Spleen (tissue), 11 donors: ENCODE measurements around the gene UPK3A. TPM values are rescaled to one million over a fixed set of nuclear protein-coding genes. Genes with fewer than 3 reads are reported as not detected.
"Not testable (repeated sequence)": the region's sequence is repeated elsewhere in the genome, so short reads cannot be mapped to it uniquely, and the experiment has no call there.

Experiments used
- DNase-seq: peaks from one replicate; pipeline ENCODE4 v3.0.0-alpha.2; 2020
- H3K27ac ChIP-seq, 8 donors: fragments of 200-600 bp; sonication (generic) in 7 of 8; 1 replicate in 4 of 8; 2 replicates in 4 of 8; pipeline versions ENCODE4 v1.5.0 to v1.8.0; 2016 to 2021; ENCODE audit warnings: inconsistent platforms in 4 of 8, mild to moderate bottlenecking in 4 of 8, moderate library complexity in 1 of 8
- H3K27me3 ChIP-seq, 7 donors: fragments of 200-600 bp; sonication (generic) in 6 of 7; replicated peaks in 1 of 7; 1 replicate in 4 of 7; 2 replicates in 3 of 7; pipeline versions ENCODE4 v1.5.0 to v1.8.0; 2016 to 2021; ENCODE audit warnings: inconsistent platforms in 3 of 7, mild to moderate bottlenecking in 1 of 7
- H3K36me3 ChIP-seq, 6 donors: fragments of 200-600 bp; sonication (generic) in 5 of 6; 1 replicate in 4 of 6; 2 replicates in 2 of 6; pipeline versions ENCODE4 v1.5.0 to v1.8.0; 2016 to 2021; ENCODE audit warnings: inconsistent platforms in 2 of 6
- H3K4me1 ChIP-seq, 6 donors: fragments of 200-600 bp; sonication (generic) in 5 of 6; 1 replicate in 3 of 6; 2 replicates in 3 of 6; pipeline versions ENCODE4 v1.5.0 to v1.8.0; 2016 to 2021; ENCODE audit warnings: inconsistent platforms in 3 of 6
- H3K4me3 ChIP-seq, 8 donors: fragments of 200-600 bp; sonication (generic) in 7 of 8; 1 replicate in 4 of 8; 2 replicates in 4 of 8; pipeline versions ENCODE4 v1.5.0 to v1.8.0; 2016 to 2021; ENCODE audit warnings: inconsistent platforms in 4 of 8, mild to moderate bottlenecking in 4 of 8, moderate library complexity in 2 of 8
- H3K9me3 ChIP-seq, 8 donors: fragments of 200-600 bp; sonication (generic) in 7 of 8; 1 replicate in 4 of 8; 2 replicates in 4 of 8; pipeline versions ENCODE4 v1.5.0 to v1.8.0; 2016 to 2021; ENCODE audit warnings: inconsistent platforms in 4 of 8
- CTCF ChIP-seq, 11 experiments: fragments of 200-600 bp in 7 of 11; fragments of 450-650 bp in 4 of 11; sonication (generic) in 4 of 11; IDR thresholded peaks in 8 of 11; conservative IDR thresholded peaks in 3 of 11; 1 replicate in 7 of 11; 2 replicates in 4 of 11; pipeline versions ENCODE4 v1.4.0 to v1.8.0; 2016 to 2021; ENCODE audit warnings: antibody characterized with exemption in 11 of 11, inconsistent platforms in 4 of 11, mild to moderate bottlenecking in 1 of 11
- POLR2A ChIP-seq, 3 donors: fragments of 450-650 bp; IDR thresholded peaks; one replicate each; pipeline ENCODE4 v1.5.1; 2017; ENCODE audit warnings: antibody characterized with exemption in 3 of 3, mild to moderate bottlenecking in 1 of 3
- POLR2AphosphoS5 ChIP-seq, 3 donors: sonication (generic); formaldehyde crosslinking; IDR thresholded peaks; one replicate each; pipeline ENCODE4 v1.5.1; 2017; ENCODE audit warnings: antibody characterized with exemption in 3 of 3
- WGBS, 5 donors: extraction: QIAGEN DNeasy Blood & Tissue Kit in 3 of 5; methylation state at CpG; one replicate each; pipeline versions ENCODE4 v1.1.5 to v1.1.7; 2013 to 2018; 5-methylcytosine and 5-hydroxymethylcytosine counted together
- intact Hi-C: fragments of 100-400 bp; cut with DNase I; formaldehyde crosslinking; loops from one replicate; pipeline ENCODE4 v1.15.0; 2023; ENCODE audit warnings: low total_unique reads
- polyA plus RNA-seq, 3 donors: library from polyadenylated mRNA; stranded (reverse); fragments of 200-250 nt; gene quantifications; one replicate each; pipeline ENCODE4 v1.2.1, GENCODE V29; 2013
- total RNA-seq, 7 donors: library from RNA; depleted of rRNA in 3 of 7; stranded (reverse); fragments of >200 nt in 3 of 7; fragmentation: NEBNext Ultra II Directional in 4 of 7; extraction: Animal tissue kit (Norgen Biotek cat#: 25700) in 4 of 7; gene quantifications; one replicate each; pipeline versions ENCODE4 v1.1.0 to v1.2.1, GENCODE V29; 2016 to 2021
- donor health status: healthy with polysubstance abuse.
- donor health status: DM: no; HTN: no; CAD: no; lungs with moderate emphysema.
- donor health status: DM: no; HTN: no; CAD: no.
- donor health status: Bipolar disorder and iron deficiency.
- donor health status: healthy.
- donor health status: DM: no; HTN: no; CAD: no.
- donor health status: DM: yes; HTN: yes; CAD: no.

UPK3A gene
- total and polyA plus RNA-seq, 10 donors = 0.35 to 2.7 (median 1.4) TPM; not detected in 5

DNA sequence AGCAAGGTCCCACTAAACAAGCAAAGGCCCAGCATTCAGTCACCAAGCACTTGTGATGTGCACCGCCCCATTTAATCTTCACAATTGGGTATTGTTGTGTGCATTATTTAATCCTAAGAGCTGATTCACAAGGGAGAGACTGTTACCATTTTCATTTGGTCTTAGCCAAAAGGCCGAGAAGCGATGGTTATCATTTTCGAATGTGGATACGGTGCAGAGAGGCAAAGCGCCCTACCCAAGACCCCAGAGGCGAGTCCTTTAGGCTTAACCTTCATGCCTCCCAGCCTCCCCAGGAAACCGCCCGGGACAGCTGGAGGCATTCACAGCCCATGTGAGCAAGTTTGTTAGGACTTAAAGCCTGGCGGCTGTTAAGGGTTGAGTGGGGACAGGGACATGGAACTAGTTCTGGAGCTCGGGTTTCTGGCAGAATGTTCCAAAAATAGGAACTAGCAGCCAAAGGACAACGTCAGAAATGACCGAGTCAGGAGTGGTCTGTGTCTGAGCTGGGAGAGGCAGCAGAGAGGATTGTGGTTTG is 13.0 kb upstream of the UPK3A start:
- intact Hi-C loops = no loop called here

DNA sequence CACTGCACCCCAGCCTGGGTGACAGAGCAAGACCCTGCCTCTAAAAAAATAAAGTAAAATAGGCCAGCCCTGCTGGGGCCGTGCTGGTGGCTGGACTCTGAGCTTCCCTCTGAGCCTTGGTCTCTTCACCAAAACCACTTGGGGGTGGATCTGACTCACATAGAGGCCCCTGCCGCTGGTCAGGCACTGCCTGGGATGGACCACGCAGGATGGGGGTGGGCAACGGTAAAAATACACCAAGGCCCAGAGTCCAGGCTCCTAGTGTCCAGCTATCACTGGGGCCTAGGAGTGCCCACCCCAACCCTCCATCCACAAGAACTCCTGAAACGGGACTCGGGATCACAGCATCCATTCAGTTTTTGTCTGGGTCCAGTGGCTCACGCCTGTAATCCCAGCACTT is 12.3 kb upstream of the UPK3A start:
- WGBS, 5 donors = 87 to 94% (median 89%) methylated on average over 6 to 7 of the region's 7 CpGs

More for the DNA sequence above, 13.0 kb upstream of the UPK3A start:
- Histone ChIP-seq H3K4me1 (peaks cover 8 to 36% (median 22%) of the 10 kb centered on the region in 6 donors), H3K36me3 (no peaks in the 10 kb centered on the region), H3K4me3 (no peak overlapping the region), H3K9me3 (no peaks in the 10 kb centered on the region), H3K27me3 (peaks cover 0 to 27% (median 0%) of the 10 kb centered on the region in 7 donors), H3K27ac (peak overlapping the region in 6 of 8 donors; percentile 15 to 66 (median 56))
- 56 to 73% (median 68%) methylated on average over 13 of the region's 13 CpGs for WGBS, 5 donors
- DNase-seq = no peak
- TF ChIP-seq POLR2A (IDR thresholded peaks at IDR 0.05) (no peak), POLR2AphosphoS5 (IDR thresholded peaks at IDR 0.05) (peak in 2 of 3 donors; percentile 25 to 58)

DNA sequence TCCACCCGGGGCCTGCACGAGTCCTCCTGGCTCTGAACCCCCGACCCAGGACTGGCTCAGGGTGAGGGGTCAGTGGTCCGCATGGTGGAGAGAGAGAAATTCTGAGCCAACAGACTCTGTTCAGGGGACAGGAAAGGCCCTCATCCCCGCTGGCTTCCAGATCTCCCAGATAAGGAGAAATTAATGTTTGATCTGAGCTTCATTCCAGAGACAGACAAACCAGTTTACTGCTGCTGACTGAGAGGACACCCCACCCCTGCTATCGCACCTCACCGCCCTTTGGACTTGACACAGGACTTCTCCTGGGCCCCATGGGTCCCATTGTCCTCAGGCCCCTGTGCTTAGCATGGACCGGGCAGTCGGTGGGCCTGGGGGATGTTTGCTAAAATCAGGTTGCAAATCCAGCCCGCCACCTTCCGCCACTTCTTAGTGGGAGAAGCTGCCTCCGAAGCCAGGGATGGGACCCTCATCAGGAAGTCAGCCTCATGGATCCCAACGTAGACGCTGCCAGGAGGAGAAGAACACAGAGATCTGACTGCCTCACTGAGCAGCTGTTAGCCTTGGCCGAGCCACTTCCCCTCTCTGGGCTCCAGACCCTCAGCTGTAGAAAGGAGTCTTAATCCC is 11.2 kb upstream of the UPK3A start:
- H3K36me3 ChIP-seq = no peaks in the 10 kb centered on the region
- no peak for DNase-seq
- peaks cover 0 to 16% (median 0%) of the 10 kb centered on the region in 7 donors for H3K27me3 ChIP-seq
- H3K27ac ChIP-seq = no peak overlapping the region
- 78 to 95% (median 86%) methylated on average over 15 of the region's 15 CpGs for WGBS, 5 donors
- intact Hi-C loops = no loop called here
- no peak overlapping the region for H3K4me3 ChIP-seq
- TF ChIP-seq CTCF (IDR thresholded peaks at IDR 0.05 in 8 of 11, conservative IDR thresholded peaks at IDR 0.05 in 3 of 11) (no peak), POLR2AphosphoS5 (IDR thresholded peaks at IDR 0.05) (no peak), POLR2A (IDR thresholded peaks at IDR 0.05) (no peak)
- peaks cover 8 to 29% (median 18%) of the 10 kb centered on the region in 6 donors for H3K4me1 ChIP-seq
- no peaks in the 10 kb centered on the region for H3K9me3 ChIP-seq

More for the DNA sequence above, 12.3 kb upstream of the UPK3A start:
- Histone ChIP-seq H3K9me3 (no peaks in the 10 kb centered on the region), H3K4me3 (no peak overlapping the region), H3K36me3 (no peaks in the 10 kb centered on the region), H3K27me3 (peaks cover 0 to 24% (median 0%) of the 10 kb centered on the region in 7 donors), H3K27ac (peak overlapping the region in 7 of 8 donors; percentile 15 to 66 (median 54)), H3K4me1 (peaks cover 8 to 36% (median 22%) of the 10 kb centered on the region in 6 donors)
- TF ChIP-seq CTCF (IDR thresholded peaks at IDR 0.05 in 8 of 11, conservative IDR thresholded peaks at IDR 0.05 in 3 of 11) (no peak), POLR2AphosphoS5 (IDR thresholded peaks at IDR 0.05) (no peak), POLR2A (IDR thresholded peaks at IDR 0.05) (no peak)
- no peak for DNase-seq
- intact Hi-C loops = no loop called here

DNA sequence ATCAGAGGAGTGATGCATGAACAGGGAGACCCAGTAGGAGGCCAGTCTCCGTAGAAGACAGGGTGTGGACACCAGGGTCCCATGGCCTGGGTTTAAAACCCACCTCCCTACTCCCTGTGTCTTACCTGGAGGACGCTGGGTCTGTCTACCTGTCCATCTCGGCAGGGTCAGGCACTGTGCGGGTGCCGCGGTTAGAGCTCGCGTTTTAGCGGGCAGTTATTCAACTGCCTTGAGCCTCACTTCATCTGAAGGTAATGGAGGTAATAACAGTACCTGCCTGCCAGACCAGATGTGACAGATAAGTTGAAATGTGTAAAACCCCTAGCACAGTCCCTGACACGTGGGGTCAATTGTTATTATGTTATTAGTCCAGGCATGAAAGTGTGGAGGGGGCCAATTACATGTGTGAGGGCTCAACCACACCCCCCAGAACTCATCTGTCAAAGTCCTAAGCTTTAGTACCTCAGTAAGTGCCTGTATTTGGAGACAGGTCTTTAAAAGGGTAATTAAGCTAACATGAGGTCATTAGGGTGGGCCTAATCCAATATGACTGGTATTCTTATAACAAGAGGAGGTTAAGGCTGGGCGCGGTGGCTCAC is 8.1 kb upstream of the UPK3A start:
- no peak for DNase-seq
- Histone ChIP-seq H3K36me3 (no peaks in the 10 kb centered on the region), H3K4me1 (peaks cover 3 to 30% (median 13%) of the 10 kb centered on the region in 6 donors), H3K9me3 (no peaks in the 10 kb centered on the region), H3K27ac (no peak overlapping the region), H3K4me3 (no peak overlapping the region), H3K27me3 (no peaks in the 10 kb centered on the region)
- TF ChIP-seq POLR2A (IDR thresholded peaks at IDR 0.05) (no peak), CTCF (IDR thresholded peaks at IDR 0.05 in 8 of 11, conservative IDR thresholded peaks at IDR 0.05 in 3 of 11) (no peak), POLR2AphosphoS5 (IDR thresholded peaks at IDR 0.05) (no peak)
- intact Hi-C loops = no loop called here
- WGBS, 5 donors = 85 to 95% (median 91%) methylated on average over 12 of the region's 12 CpGs

DNA sequence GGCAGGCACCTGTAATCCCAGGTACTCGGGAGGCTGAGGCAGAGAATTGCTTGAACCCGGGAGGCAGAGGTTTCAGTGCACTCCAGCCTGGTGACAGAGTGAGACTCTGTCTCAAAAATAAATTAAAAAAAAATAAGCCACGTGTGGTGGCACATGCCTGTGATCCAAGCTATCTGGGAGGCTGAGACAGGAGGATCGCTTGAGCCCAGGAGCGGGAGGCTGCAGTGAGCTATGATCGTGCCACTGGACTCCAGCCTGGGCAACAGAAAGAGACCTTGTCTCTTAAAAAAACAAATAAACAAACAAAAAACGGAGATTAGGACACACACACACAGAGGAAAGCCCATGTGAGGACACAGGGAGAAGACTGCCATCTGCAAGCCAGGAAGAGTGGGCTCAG is 7.0 kb upstream of the UPK3A start:
- H3K4me1 ChIP-seq = peaks cover 3 to 27% (median 13%) of the 10 kb centered on the region in 6 donors
- DNase-seq, intact Hi-C loops, H3K27me3 ChIP-seq, H3K27ac ChIP-seq, H3K4me3 ChIP-seq, H3K9me3 ChIP-seq, H3K36me3 ChIP-seq: not testable (repeated sequence)
- 88 to 93% (median 90%) methylated on average over 7 of the region's 7 CpGs for WGBS, 5 donors
